NCI-H345 treated with DMSO at 0.1 percent for 48 hours (cell line): ENCODE measurements around the gene COL21A1.
"Not testable (repeated sequence)": the region's sequence is repeated elsewhere in the genome, so short reads cannot be mapped to it uniquely, and the experiment has no call there.

Experiments used
- DNase-seq: peaks from one replicate; lab custom pipeline; 2025; ENCODE audit not compliant: unreplicated experiment; lab: John Stamatoyannopoulos, UW

Gene COL21A1

GRCh38 chr6:56246881-56247653, at the start of gene COL21A1:
Gene COL21A1, minus strand, starts transcription at chr6:56247580. Its CDS starts 64,962 bp downstream, at chr6:56182618.
- DNase-seq = peak; percentile 27

GRCh38 chr6:56293781-56294180, 46.4 kb upstream of the COL21A1 start:
- DNase-seq = no peak

GRCh38 chr6:56292505-56293181, 45.3 kb upstream of the COL21A1 start:
- peak; percentile 31 for DNase-seq

- no peak for DNase-seq
Measured at GRCh38 chr6:56291302-56291917, 44.0 kb upstream of the COL21A1 start.

- no peak for DNase-seq
Measured at GRCh38 chr6:56289721-56290120, 42.3 kb upstream of the COL21A1 start.

GRCh38 chr6:56288347-56288746, 41.0 kb upstream of the COL21A1 start:
- peak; percentile 37 for DNase-seq

- no peak for DNase-seq
Measured at GRCh38 chr6:56282391-56282790, 35.0 kb upstream of the COL21A1 start.

GRCh38 chr6:56280126-56280525, 32.7 kb upstream of the COL21A1 start:
- DNase-seq = no peak

- no peak for DNase-seq
Measured at GRCh38 chr6:56279331-56280080, 32.1 kb upstream of the COL21A1 start.

- peak; percentile 87 for DNase-seq
Measured at GRCh38 chr6:56278171-56278591, 30.8 kb upstream of the COL21A1 start.

GRCh38 chr6:56270812-56271441, 23.5 kb upstream of the COL21A1 start:
- no peak for DNase-seq

GRCh38 chr6:56268266-56268665, 20.9 kb upstream of the COL21A1 start:
- no peak for DNase-seq

GRCh38 chr6:56266011-56266410, 18.6 kb upstream of the COL21A1 start:
- no peak for DNase-seq

GRCh38 chr6:56263596-56264315, 16.4 kb upstream of the COL21A1 start:
- DNase-seq = no peak

GRCh38 chr6:56260593-56260992, 13.2 kb upstream of the COL21A1 start:
- DNase-seq = not testable (repeated sequence)

GRCh38 chr6:56259234-56260077, 12.1 kb upstream of the COL21A1 start:
- DNase-seq = peak; percentile 30

GRCh38 chr6:56255349-56255748, 8.0 kb upstream of the COL21A1 start:
- DNase-seq = no peak

GRCh38 chr6:56250266-56250665, 2.9 kb upstream of the COL21A1 start:
- no peak for DNase-seq

GRCh38 chr6:56247654-56248122, 308 bp upstream of the COL21A1 start:
- DNase-seq = no peak
